ENCODE measurements around the gene CYLD.

The CYLD gene

GRCh38 chr16:50789757-50790156, 47.9 kb downstream of the CYLD start:
- H3K4me1 ChIP-seq (ENCODE audit: low read length), result no peaks in the 10 kb centered on the region
- H4K20me1 ChIP-seq (ENCODE audit: insufficient read depth, low read length), result no peaks in the 10 kb centered on the region
- no peak overlapping the region for H3K27ac ChIP-seq (ENCODE audit: low read length)
- no peaks in the 10 kb centered on the region for H3K27me3 ChIP-seq (ENCODE audit: low read depth, low read length)
- H3K79me2 ChIP-seq (ENCODE audit: low read length), result no peaks in the 10 kb centered on the region
- peaks cover 10% of the 10 kb centered on the region; the same call in 1 of the 2 replicates for H3K9me3 ChIP-seq (ENCODE audit: insufficient read depth, low read length)
- no peak overlapping the region for H3K4me3 ChIP-seq (ENCODE audit: low read length)
- H3K4me2 ChIP-seq (ENCODE audit: low read length), result no peak overlapping the region
- H2AFZ ChIP-seq (ENCODE audit: low read depth, low read length), result no peak overlapping the region
- no peak overlapping the region for H3K9ac ChIP-seq (ENCODE audit: low read length)
- peaks cover 33% of the 10 kb centered on the region for H3K36me3 ChIP-seq (replicated peaks; ENCODE audit: low read depth, low read length)
- TF ChIP-seq CTCF (IDR thresholded peaks at IDR 0.05; ENCODE audit: low read depth, low read length) (no peak), EZH2phosphoT487 (IDR thresholded peaks at IDR 0.05; ENCODE audit: low read depth) (no peak)

DNA sequence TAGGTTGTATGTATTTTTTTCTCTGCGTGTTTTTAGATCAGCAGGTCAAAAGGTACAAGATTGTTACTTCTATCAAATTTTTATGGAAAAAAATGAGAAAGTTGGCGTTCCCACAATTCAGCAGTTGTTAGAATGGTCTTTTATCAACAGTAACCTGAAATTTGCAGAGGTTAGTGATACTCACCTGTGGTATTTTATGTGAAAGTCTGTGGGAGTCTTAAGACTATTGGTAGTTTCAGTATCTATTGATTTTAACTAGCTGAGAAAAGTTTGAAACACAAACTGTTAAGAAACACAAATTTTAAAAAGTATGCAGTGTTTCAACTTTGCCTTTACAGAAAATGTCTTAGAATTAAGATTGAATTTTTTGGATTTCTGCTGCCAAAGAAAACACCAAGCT, 49.6 kb downstream of the CYLD start:
- peaks cover 26% of the 10 kb centered on the region for H3K36me3 ChIP-seq (replicated peaks; ENCODE audit: low read depth, low read length)

GRCh38 chr16:50796829-50797228, 54.9 kb downstream of the CYLD start:
- H4K20me1 ChIP-seq (ENCODE audit: insufficient read depth, low read length), result no peaks in the 10 kb centered on the region
- no peaks in the 10 kb centered on the region for H3K79me2 ChIP-seq (ENCODE audit: low read length)
- TF ChIP-seq CTCF (IDR thresholded peaks at IDR 0.05; ENCODE audit: low read depth, low read length) (no peak), EZH2phosphoT487 (IDR thresholded peaks at IDR 0.05; ENCODE audit: low read depth) (no peak)
- no peak overlapping the region for H3K27ac ChIP-seq (ENCODE audit: low read length)
- no peaks in the 10 kb centered on the region for H3K9me3 ChIP-seq (ENCODE audit: insufficient read depth, low read length)
- H3K4me1 ChIP-seq (ENCODE audit: low read length), result no peaks in the 10 kb centered on the region; the same call in 1 of the 2 replicates
- no peak overlapping the region for H3K4me2 ChIP-seq (ENCODE audit: low read length)
- no peak overlapping the region for H3K9ac ChIP-seq (ENCODE audit: low read length)
- H3K4me3 ChIP-seq (ENCODE audit: low read length), result no peak overlapping the region
- H3K27me3 ChIP-seq (ENCODE audit: low read depth, low read length), result no peaks in the 10 kb centered on the region
- no peak overlapping the region for H2AFZ ChIP-seq (ENCODE audit: low read depth, low read length)
- H3K36me3 ChIP-seq (replicated peaks; ENCODE audit: low read depth, low read length), result peaks cover 3% of the 10 kb centered on the region

More for the DNA sequence above, 49.6 kb downstream of the CYLD start:
- Histone ChIP-seq H3K4me1 (ENCODE audit: low read length) (no peaks in the 10 kb centered on the region), H3K27ac (ENCODE audit: low read length) (no peak overlapping the region), H3K9ac (ENCODE audit: low read length) (no peak overlapping the region), H3K4me2 (ENCODE audit: low read length) (no peak overlapping the region), H3K79me2 (ENCODE audit: low read length) (no peaks in the 10 kb centered on the region), H3K9me3 (ENCODE audit: insufficient read depth, low read length) (peaks cover 10% of the 10 kb centered on the region; the same call in 1 of the 2 replicates), H3K4me3 (ENCODE audit: low read length) (no peak overlapping the region), H2AFZ (ENCODE audit: low read depth, low read length) (no peak overlapping the region), H3K27me3 (ENCODE audit: low read depth, low read length) (no peaks in the 10 kb centered on the region), H4K20me1 (ENCODE audit: insufficient read depth, low read length) (no peaks in the 10 kb centered on the region)
- TF ChIP-seq EZH2phosphoT487 (IDR thresholded peaks at IDR 0.05; ENCODE audit: low read depth), result no peak
- TF ChIP-seq CTCF (IDR thresholded peaks at IDR 0.05; ENCODE audit: low read depth, low read length), result no peak

- H3K4me2 ChIP-seq (ENCODE audit: low read length), result no peak overlapping the region
- peaks cover 3% of the 10 kb centered on the region for H3K36me3 ChIP-seq (replicated peaks; ENCODE audit: low read depth, low read length)
- H3K4me1 ChIP-seq (ENCODE audit: low read length), result no peaks in the 10 kb centered on the region; the same call in 1 of the 2 replicates
- no peak overlapping the region for H3K27ac ChIP-seq (ENCODE audit: low read length)
- no peak overlapping the region for H3K9ac ChIP-seq (ENCODE audit: low read length)
- TF ChIP-seq CTCF (IDR thresholded peaks at IDR 0.05; ENCODE audit: low read depth, low read length) (no peak), EZH2phosphoT487 (IDR thresholded peaks at IDR 0.05; ENCODE audit: low read depth) (no peak)
- H3K9me3 ChIP-seq (ENCODE audit: insufficient read depth, low read length), result no peaks in the 10 kb centered on the region
- no peaks in the 10 kb centered on the region for H4K20me1 ChIP-seq (ENCODE audit: insufficient read depth, low read length)
- H3K27me3 ChIP-seq (ENCODE audit: low read depth, low read length), result no peaks in the 10 kb centered on the region
- no peak overlapping the region for H3K4me3 ChIP-seq (ENCODE audit: low read length)
- H2AFZ ChIP-seq (ENCODE audit: low read depth, low read length), result no peak overlapping the region
- H3K79me2 ChIP-seq (ENCODE audit: low read length), result no peaks in the 10 kb centered on the region
These were observed 55.6 kb downstream of the CYLD start for GRCh38 chr16:50797456-50797855.

Measured in OCI-LY3 (cell line).